ENCODE data around the gene IGSF8. TPM values are rescaled to one million over a fixed set of nuclear protein-coding genes. Genes with fewer than 3 reads are reported as not detected.

IGSF8 gene
- total RNA-seq, 1 experiment from 2014 or later, result 14.0 TPM

DNA sequence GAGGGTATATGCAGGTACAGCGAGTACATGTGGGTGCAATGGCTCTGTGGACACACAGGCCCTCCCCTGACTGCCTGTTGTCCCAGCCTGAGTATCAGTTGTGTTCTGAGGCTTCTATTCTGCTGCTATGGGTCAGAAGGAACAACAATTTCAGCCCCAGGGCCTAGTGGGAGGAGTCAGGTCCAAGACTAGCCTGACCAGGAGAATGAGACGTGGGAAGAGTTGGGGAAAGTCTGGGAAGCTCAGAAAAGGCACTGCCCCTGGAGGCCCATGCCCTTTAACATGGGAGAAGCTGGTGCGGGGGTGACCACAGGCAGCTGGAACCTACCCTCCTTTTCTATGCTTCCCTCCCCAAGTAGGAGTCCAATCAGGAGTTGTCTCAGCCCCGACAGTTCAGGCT, 7.7 kb downstream of the IGSF8 start:
- ChIA-PET POLR2A (ENCODE audit: low non-redundant PET) (no interaction called here), CTCF (no interaction called here)
- Histone ChIP-seq H3K27ac (ENCODE audit: low read depth, low read length, poor library complexity, severe bottlenecking) (no peak overlapping the region), H3K4me1 (ENCODE audit: insufficient read depth, low read length, poor library complexity, severe bottlenecking) (no peaks in the 10 kb centered on the region), H3K27me3 (replicated peaks; ENCODE audit: insufficient read depth, low read depth, low read length, poor library complexity) (no peaks in the 10 kb centered on the region), H3K9me3 (ENCODE audit: low read depth, low read length, poor library complexity, severe bottlenecking) (no peaks in the 10 kb centered on the region), H3K4me3 (ENCODE audit: low read depth, low read length, poor library complexity, severe bottlenecking) (no peak overlapping the region), H3K36me3 (ENCODE audit: insufficient read depth, low read length, poor library complexity, severe bottlenecking) (no peaks in the 10 kb centered on the region)
- TF ChIP-seq EZH2 (IDR thresholded peaks at IDR 0.05; ENCODE audit: borderline replicate concordance, low read depth, low read length, poor library complexity, severe bottlenecking) (no peak), CTCF (conservative IDR thresholded peaks at IDR 0.05; ENCODE audit: low read depth, low read length) (no peak)
- intact Hi-C loops (cut with micrococcal nuclease; ENCODE audit: unreplicated experiment), result no loop called here
- BruUV-seq (replicated peaks), result no TSS peak
- no peak for DNase-seq (ENCODE audit: low spot score)

GRCh38 chr1:160089883-160090282, 8.5 kb downstream of the IGSF8 start:
- BruUV-seq (replicated peaks), result no TSS peak
- DNase-seq (ENCODE audit: low spot score), result no peak
- Histone ChIP-seq H3K4me1 (ENCODE audit: insufficient read depth, low read length, poor library complexity, severe bottlenecking) (no peaks in the 10 kb centered on the region), H3K27ac (ENCODE audit: low read depth, low read length, poor library complexity, severe bottlenecking) (no peak overlapping the region), H3K36me3 (ENCODE audit: insufficient read depth, low read length, poor library complexity, severe bottlenecking) (no peaks in the 10 kb centered on the region), H3K4me3 (ENCODE audit: low read depth, low read length, poor library complexity, severe bottlenecking) (no peak overlapping the region), H3K27me3 (replicated peaks; ENCODE audit: insufficient read depth, low read depth, low read length, poor library complexity) (no peaks in the 10 kb centered on the region), H3K9me3 (ENCODE audit: low read depth, low read length, poor library complexity, severe bottlenecking) (no peaks in the 10 kb centered on the region)
- ChIA-PET POLR2A (ENCODE audit: low non-redundant PET) (no interaction called here), CTCF (no interaction called here)
- intact Hi-C loops (cut with micrococcal nuclease; ENCODE audit: unreplicated experiment), result loop anchor here (5.0 kb wide), 1 partner anchor 43 kb away; no protein-coding TSS in a partner anchor
- no peak for TF ChIP-seq CTCF (conservative IDR thresholded peaks at IDR 0.05; ENCODE audit: low read depth, low read length)
- no peak for TF ChIP-seq EZH2 (IDR thresholded peaks at IDR 0.05; ENCODE audit: borderline replicate concordance, low read depth, low read length, poor library complexity, severe bottlenecking)

- no peak for DNase-seq (ENCODE audit: low spot score)
- ChIA-PET CTCF (interaction anchor here (0.6 to 0.9 kb wide), 2 partner anchors 9 to 170 kb away, joined by 3 to 4 read pairs; no protein-coding TSS in a partner anchor), POLR2A (ENCODE audit: low non-redundant PET) (no interaction called here)
- no peaks in the 10 kb centered on the region for H3K9me3 ChIP-seq (ENCODE audit: low read depth, low read length, poor library complexity, severe bottlenecking)
- TF ChIP-seq CTCF (conservative IDR thresholded peaks at IDR 0.05; ENCODE audit: low read depth, low read length) (no peak), EZH2 (IDR thresholded peaks at IDR 0.05; ENCODE audit: borderline replicate concordance, low read depth, low read length, poor library complexity, severe bottlenecking) (no peak)
- H3K4me3 ChIP-seq (ENCODE audit: low read depth, low read length, poor library complexity, severe bottlenecking), result no peak overlapping the region
- H3K27me3 ChIP-seq (replicated peaks; ENCODE audit: insufficient read depth, low read depth, low read length, poor library complexity), result peaks cover 11% of the 10 kb centered on the region
- no peak overlapping the region for H3K27ac ChIP-seq (ENCODE audit: low read depth, low read length, poor library complexity, severe bottlenecking)
- no peaks in the 10 kb centered on the region for H3K4me1 ChIP-seq (ENCODE audit: insufficient read depth, low read length, poor library complexity, severe bottlenecking)
- intact Hi-C loops (cut with micrococcal nuclease; ENCODE audit: unreplicated experiment), result loop anchor here (5.0 kb wide), 1 partner anchor 40 kb away; no protein-coding TSS in a partner anchor
- no peaks in the 10 kb centered on the region for H3K36me3 ChIP-seq (ENCODE audit: insufficient read depth, low read length, poor library complexity, severe bottlenecking)
- no TSS peak for BruUV-seq (replicated peaks)
Measured at GRCh38 chr1:160087118-160087662, 11.2 kb downstream of the IGSF8 start.

All from A673 (cell line).